GM06990 (cell line): ENCODE data around the gene EVA1C.

Experiments used
- DNase-seq: peaks from one replicate; pipeline ENCODE4 v3.0.0-alpha.2; 2011; ENCODE audit not compliant: insufficient read length; ENCODE audit errors: extremely low read depth
- H3K27me3 ChIP-seq: replicated peaks from 2 replicates; pipeline ENCODE4 v1.6.0; 2011; ENCODE audit warnings: low read length; ENCODE audit not compliant: control insufficient read depth, insufficient read depth
- H3K36me3 ChIP-seq: 2 replicates; pipeline ENCODE4 v1.5.1; 2011; ENCODE audit warnings: low read length; ENCODE audit not compliant: control insufficient read depth, insufficient read depth
- H3K4me3 ChIP-seq: replicated peaks from 2 replicates; pipeline ENCODE4 v1.5.1; 2011; ENCODE audit warnings: low read depth, mild to moderate bottlenecking, control low read depth, low read length
- CTCF ChIP-seq: IDR thresholded peaks from 2 replicates; pipeline ENCODE4 v1.5.1; 2011; ENCODE audit warnings: low read length, control low read depth, mild to moderate bottlenecking, inconsistent platforms; ENCODE audit not compliant: insufficient read depth, poor library complexity, severe bottlenecking

The EVA1C gene

GRCh38 chr21:32548978-32549377 is 136.5 kb downstream of the EVA1C start:
- H3K27me3 ChIP-seq: no peaks in the 10 kb centered on the region; the same call in 1 of the 2 replicates
- TF ChIP-seq CTCF: no peak
- no peaks in the 10 kb centered on the region for H3K36me3 ChIP-seq
- no peak for DNase-seq
- H3K4me3 ChIP-seq: no peak overlapping the region

GRCh38 chr21:32549440-32549839 is 136.9 kb downstream of the EVA1C start:
- no peak overlapping the region for H3K4me3 ChIP-seq
- H3K27me3 ChIP-seq: no peaks in the 10 kb centered on the region; the same call in 1 of the 2 replicates
- no peak for TF ChIP-seq CTCF
- no peaks in the 10 kb centered on the region for H3K36me3 ChIP-seq
- no peak for DNase-seq

- no peak for TF ChIP-seq CTCF
- H3K27me3 ChIP-seq: no peaks in the 10 kb centered on the region; the same call in 1 of the 2 replicates
- no peak overlapping the region for H3K4me3 ChIP-seq
- no peaks in the 10 kb centered on the region for H3K36me3 ChIP-seq
- no peak for DNase-seq
Measured at GRCh38 chr21:32549886-32550285, 137.4 kb downstream of the EVA1C start.

GRCh38 chr21:32554832-32555638 is 142.5 kb downstream of the EVA1C start:
- TF ChIP-seq CTCF: no peak
- no peak overlapping the region for H3K4me3 ChIP-seq
- DNase-seq: no peak
- no peaks in the 10 kb centered on the region; the same call in 1 of the 2 replicates for H3K27me3 ChIP-seq
- no peaks in the 10 kb centered on the region for H3K36me3 ChIP-seq

GRCh38 chr21:32558106-32558505 is 145.6 kb downstream of the EVA1C start:
- Histone ChIP-seq H3K4me3 (no peak overlapping the region), H3K36me3 (no peaks in the 10 kb centered on the region), H3K27me3 (no peaks in the 10 kb centered on the region)
- no peak for DNase-seq
- TF ChIP-seq CTCF: no peak
